GM23338 (cell line): ENCODE results near the gene SMAP2.

Experiments used
- CTCF ChIP-seq, 2 experiments: fragments of 200-600 bp in 1 of 2; sonication (generic) in 1 of 2; conservative IDR thresholded peaks; 2 replicates each; pipeline versions ENCODE4 v1.5.1 to v1.6.1; 2016 to 2017; ENCODE audit warnings: antibody characterized with exemption in 2 of 2, low read depth in 2 of 2, mild to moderate bottlenecking in 2 of 2, moderate library complexity in 1 of 2
- EZH2 ChIP-seq: fragments of 200-600 bp; sonication (generic); IDR thresholded peaks from one replicate; pipeline ENCODE4 v1.8.0; 2017; ENCODE audit warnings: antibody characterized with exemption, mild to moderate bottlenecking, low read depth; ENCODE audit not compliant: unreplicated experiment
- EZH2phosphoT487 ChIP-seq: fragments of 200-600 bp; sonication (generic); IDR thresholded peaks from one replicate; pipeline ENCODE4 v1.8.1; 2018; ENCODE audit warnings: antibody characterized with exemption; ENCODE audit not compliant: unreplicated experiment
- JUNB ChIP-seq: IDR thresholded peaks from one replicate; pipeline ENCODE4 v1.6.1; 2016; ENCODE audit warnings: antibody characterized with exemption; ENCODE audit not compliant: unreplicated experiment
- NANOG ChIP-seq: IDR thresholded peaks from 2 replicates; pipeline ENCODE4 v1.6.1; 2016; ENCODE audit warnings: antibody characterized with exemption, borderline replicate concordance
- POLR2AphosphoS5 ChIP-seq: IDR thresholded peaks from 2 replicates; pipeline ENCODE4 v1.6.1; 2016; ENCODE audit warnings: antibody characterized with exemption, low read depth
- REST ChIP-seq: IDR thresholded peaks from one replicate; pipeline ENCODE4 v1.6.1; 2018; ENCODE audit warnings: antibody characterized with exemption; ENCODE audit not compliant: unreplicated experiment
- ZNF331 ChIP-seq: fragments of 250-450 bp; sonication (Bioruptor Pico); IDR thresholded peaks from 2 replicates; pipeline ENCODE4 v1.5.0; 2020; ENCODE audit warnings: low read depth, mild to moderate bottlenecking, moderate library complexity

- TF ChIP-seq CTCF (conservative IDR thresholded peaks at IDR 0.05; ENCODE audit: low read depth in 2 of 2) (no peak), ZNF331 (CRISPR knock-in tag) (no peak), POLR2AphosphoS5 (no peak), EZH2phosphoT487 (no peak), EZH2 (no peak), JUNB (no peak), REST (no peak), NANOG (no peak)
Measured at GRCh38 chr1:40379785-40380452, 6.4 kb downstream of the SMAP2 start.
